KMS-11 (cell line): ENCODE results near the gene ADGRL1.

ENCODE experiments used
- H2AFZ ChIP-seq: fragments of 200-600 bp; sonication (generic); 2 replicates; pipeline ENCODE4 v1.6.1; 2016; ENCODE audit warnings: antibody characterized with exemption, mixed run types, low read depth
- H3K27ac ChIP-seq: fragments of 200-600 bp; sonication (generic); 2 replicates; pipeline ENCODE4 v1.6.1; 2016; ENCODE audit warnings: mild to moderate bottlenecking, mixed run types
- H3K27me3 ChIP-seq: fragments of 200-600 bp; sonication (generic); 2 replicates; pipeline ENCODE4 v1.6.1; 2017; ENCODE audit warnings: mild to moderate bottlenecking, low read depth, mixed run types, moderate library complexity; ENCODE audit not compliant: insufficient read depth
- H3K36me3 ChIP-seq: fragments of 200-600 bp; sonication (generic); 2 replicates; pipeline ENCODE4 v1.6.1; 2017; ENCODE audit warnings: mild to moderate bottlenecking, mixed run types; ENCODE audit not compliant: insufficient read depth
- H3K4me1 ChIP-seq: fragments of 200-600 bp; sonication (generic); 2 replicates; pipeline ENCODE4 v1.6.1; 2016; ENCODE audit warnings: mild to moderate bottlenecking, low read depth, mixed run types; ENCODE audit not compliant: poor library complexity, severe bottlenecking
- H3K4me2 ChIP-seq: fragments of 200-600 bp; sonication (generic); 2 replicates; pipeline ENCODE4 v1.7.0; 2016; ENCODE audit warnings: mild to moderate bottlenecking, mixed run types
- H3K4me3 ChIP-seq: fragments of 200-600 bp; sonication (generic); IDR thresholded peaks from 2 replicates; pipeline ENCODE4 v1.6.1; 2017; ENCODE audit warnings: low read depth, low read length, mixed read lengths; ENCODE audit not compliant: insufficient read depth
- H3K79me2 ChIP-seq: fragments of 200-600 bp; sonication (generic); 2 replicates; pipeline ENCODE4 v1.6.1; 2016; ENCODE audit warnings: low read depth, mixed run types; ENCODE audit not compliant: insufficient read depth
- H3K9ac ChIP-seq: fragments of 200-600 bp; sonication (generic); 2 replicates; pipeline ENCODE4 v1.6.1; 2016; ENCODE audit warnings: mild to moderate bottlenecking, mixed run types
- H4K20me1 ChIP-seq: fragments of 200-600 bp; sonication (generic); 2 replicates; pipeline ENCODE4 v1.6.1; 2016; ENCODE audit warnings: mild to moderate bottlenecking, mixed run types; ENCODE audit not compliant: insufficient read depth
- CTCF ChIP-seq: fragments of 200-600 bp; sonication (generic); conservative IDR thresholded peaks from 2 replicates; pipeline ENCODE4 v1.6.1; 2017; ENCODE audit warnings: low read depth, mild to moderate bottlenecking, antibody characterized with exemption, low read length, moderate library complexity, mixed read lengths

Gene ADGRL1

GRCh38 chr19:14119146-14119545, 86.8 kb downstream of the ADGRL1 start:
- Histone ChIP-seq H3K27ac (no peak overlapping the region), H2AFZ (no peak overlapping the region), H3K4me2 (no peak overlapping the region; the same call in 1 of the 2 replicates), H3K79me2 (no peaks in the 10 kb centered on the region; the same call in 1 of the 2 replicates), H3K4me1 (peaks cover 10% of the 10 kb centered on the region), H3K9ac (no peak overlapping the region), H3K4me3 (no peak overlapping the region), H3K27me3 (no peaks in the 10 kb centered on the region), H4K20me1 (no peaks in the 10 kb centered on the region), H3K36me3 (no peaks in the 10 kb centered on the region)
- no peak for TF ChIP-seq CTCF

GRCh38 chr19:14118165-14119051, 87.6 kb downstream of the ADGRL1 start:
- H3K36me3 ChIP-seq, result no peaks in the 10 kb centered on the region
- H3K27me3 ChIP-seq, result no peaks in the 10 kb centered on the region
- no peaks in the 10 kb centered on the region for H4K20me1 ChIP-seq
- no peak overlapping the region for H3K9ac ChIP-seq
- no peak for TF ChIP-seq CTCF
- peak overlapping the region; percentile 34; the same call in 1 of the 2 replicates for H2AFZ ChIP-seq
- no peaks in the 10 kb centered on the region; the same call in 1 of the 2 replicates for H3K79me2 ChIP-seq
- peak overlapping the region; percentile 82 for H3K4me2 ChIP-seq
- no peak overlapping the region for H3K4me3 ChIP-seq
- peaks cover 10% of the 10 kb centered on the region for H3K4me1 ChIP-seq
- no peak overlapping the region for H3K27ac ChIP-seq

- Histone ChIP-seq H3K27ac (no peak within 1 kb of the TSS), H4K20me1 (no peaks in the 10 kb centered on the region), H2AFZ (peak within 1 kb of the TSS; percentile 34; the same call in 1 of the 2 replicates), H3K9ac (peak within 1 kb of the TSS; percentile 18; the same call in 1 of the 2 replicates), H3K4me2 (peak within 1 kb of the TSS; percentile 82), H3K27me3 (no peaks in the 10 kb centered on the region), H3K4me3 (no peak within 1 kb of the TSS), H3K79me2 (no peaks in the 10 kb centered on the region; the same call in 1 of the 2 replicates), H3K4me1 (peaks cover 10% of the 10 kb centered on the region), H3K36me3 (no peaks in the 10 kb centered on the region)
- TF ChIP-seq CTCF, result no peak
Observed at GRCh38 chr19:14117668-14118164, 88.3 kb downstream of the ADGRL1 start, which contains the start of gene PRKACA. PRKACA (minus strand) TSS chr19:14117762; CDS start chr19:14117547, 215 bp downstream.

GRCh38 chr19:14116918-14117578, 88.9 kb downstream of the ADGRL1 start:
- H3K27ac ChIP-seq, result no peak overlapping the region
- H3K4me1 ChIP-seq, result peaks cover 10% of the 10 kb centered on the region

More at GRCh38 chr19:14116918-14117578, 88.9 kb downstream of the ADGRL1 start:
- Histone ChIP-seq H3K27me3 (no peaks in the 10 kb centered on the region), H3K79me2 (no peaks in the 10 kb centered on the region; the same call in 1 of the 2 replicates), H3K36me3 (no peaks in the 10 kb centered on the region), H2AFZ (no peak overlapping the region), H3K9ac (peak overlapping the region; percentile 18; the same call in 1 of the 2 replicates), H3K4me3 (no peak overlapping the region), H3K4me2 (peak overlapping the region; percentile 71), H4K20me1 (no peaks in the 10 kb centered on the region)
- no peak for TF ChIP-seq CTCF
